ENCODE data around the gene ELMO3. TPM values are rescaled to one million over a fixed set of nuclear protein-coding genes. Genes with fewer than 3 reads are reported as not detected.
A peak's percentile ranks its signal among the peaks of the same experiment; 100 is the strongest.

ELMO3 gene
- total and polyA plus RNA-seq, 2 of the 13 experiments (the other 11 are each of a cell fraction or from before 2014, with no cell fraction given), result 2.6 to 4.0 TPM

DNA sequence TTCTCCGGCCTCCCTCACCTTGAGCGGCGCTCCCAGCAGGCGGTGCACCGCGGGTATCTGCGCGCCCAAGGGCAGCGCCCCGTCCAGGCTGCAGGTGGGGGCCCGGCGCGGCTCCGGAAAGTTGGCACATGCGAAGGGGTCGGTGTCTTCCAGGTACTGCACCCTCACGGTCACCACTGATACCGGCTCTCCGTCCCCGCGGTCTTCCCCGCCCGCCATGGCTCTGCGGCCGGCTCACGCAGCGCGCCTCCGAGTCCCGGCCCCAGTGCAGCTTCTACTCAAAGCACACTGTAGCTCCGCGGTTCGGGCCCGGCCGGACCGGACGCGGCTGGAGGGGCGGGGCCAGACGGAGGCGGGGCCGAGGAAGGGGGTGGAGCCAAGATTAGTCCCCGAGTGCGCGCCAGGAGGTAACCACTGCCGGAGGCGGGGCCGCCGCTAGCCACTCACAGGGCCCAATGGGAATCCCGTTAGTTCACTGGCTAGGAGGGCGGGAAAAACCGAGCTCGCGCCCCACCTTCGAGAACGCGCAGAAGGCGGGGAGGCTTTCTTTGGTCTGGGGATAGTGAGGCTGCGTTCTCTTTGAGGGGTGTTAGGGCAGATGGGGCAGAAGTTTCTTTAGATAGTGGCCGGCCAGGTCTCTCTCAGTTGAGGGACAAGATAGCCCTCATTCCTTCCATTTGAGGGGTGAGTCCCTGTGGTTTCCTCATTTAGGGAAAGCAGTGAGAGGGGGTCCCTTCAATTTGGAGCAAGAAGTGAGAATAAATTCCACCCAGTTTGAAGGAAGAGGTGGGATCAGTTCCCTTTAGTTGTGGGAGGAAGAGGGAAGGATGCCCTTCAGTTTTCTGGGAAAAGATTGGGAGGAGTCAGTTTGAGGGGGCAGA lies 48.5 kb downstream of the ELMO3 start, which contains the start of gene FHOD1 (continued):
- TF ChIP-seq EEA1 (CRISPR knock-in tag; IDR thresholded peaks at IDR 0.05; ENCODE audit: borderline replicate concordance), result no peak
- no peak; the same call in 1 of the 2 replicates for TF ChIP-seq ZNF33B (CRISPR knock-in tag; IDR thresholded peaks at IDR 0.05)
- peak; percentile 68 for TF ChIP-seq MYC (CRISPR knock-in tag; IDR thresholded peaks at IDR 0.05; ENCODE audit: borderline replicate concordance)
- peak; percentile 73 for TF ChIP-seq ZNF451 (CRISPR knock-in tag; IDR thresholded peaks at IDR 0.05)
- TF ChIP-seq, protein P1, sequence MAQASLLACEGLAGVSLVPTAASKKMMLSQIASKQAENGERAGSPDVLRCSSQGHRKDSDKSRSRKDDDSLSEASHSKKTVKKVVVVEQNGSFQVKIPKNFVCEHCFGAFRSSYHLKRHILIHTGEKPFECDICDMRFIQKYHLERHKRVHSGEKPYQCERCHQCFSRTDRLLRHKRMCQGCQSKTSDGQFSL (CRISPR knock-in tag; IDR thresholded peaks at IDR 0.05), result no peak
- TF ChIP-seq SMYD3 (CRISPR knock-in tag; IDR thresholded peaks at IDR 0.05), result 0 out of 2 replicates have a peak, but pooled peaks have one; percentile 50
- peak; percentile 17; the same call in 1 of the 2 replicates for TF ChIP-seq MAZ (IDR thresholded peaks at IDR 0.05; ENCODE audit: borderline replicate concordance, low read depth, low read length)
- TF ChIP-seq MAZ (CRISPR knock-in tag; IDR thresholded peaks at IDR 0.05; ENCODE audit: low read depth), result 0 out of 2 replicates have a peak, but pooled peaks have one; percentile 22
- 0 out of 2 replicates have a peak, but pooled peaks have one; percentile 74 for TF ChIP-seq TOE1 (CRISPR knock-in tag; IDR thresholded peaks at IDR 0.05)
- peak; percentile 51; the same call in 1 of the 2 replicates for TF ChIP-seq CBX5 (CRISPR knock-in tag; IDR thresholded peaks at IDR 0.05; ENCODE audit: borderline replicate concordance)
- peak; percentile 26; the same call in 1 of the 2 replicates for TF ChIP-seq ZNF446 (CRISPR knock-in tag; IDR thresholded peaks at IDR 0.05)
- 0 out of 2 replicates have a peak, but pooled peaks have one; percentile 10 for TF ChIP-seq ESRRA (CRISPR knock-in tag; IDR thresholded peaks at IDR 0.05; ENCODE audit: low read depth)
- TF ChIP-seq, protein P2, sequence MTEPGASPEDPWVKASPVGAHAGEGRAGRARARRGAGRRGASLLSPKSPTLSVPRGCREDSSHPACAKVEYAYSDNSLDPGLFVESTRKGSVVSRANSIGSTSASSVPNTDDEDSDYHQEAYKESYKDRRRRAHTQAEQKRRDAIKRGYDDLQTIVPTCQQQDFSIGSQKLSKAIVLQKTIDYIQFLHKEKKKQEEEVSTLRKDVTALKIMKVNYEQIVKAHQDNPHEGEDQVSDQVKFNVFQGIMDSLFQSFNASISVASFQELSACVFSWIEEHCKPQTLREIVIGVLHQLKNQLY (CRISPR knock-in tag; IDR thresholded peaks at IDR 0.05), result peak; percentile 52; the same call in 1 of the 2 replicates
- TF ChIP-seq ZNF772 (CRISPR knock-in tag; IDR thresholded peaks at IDR 0.05), result peak; percentile 75
- TF ChIP-seq, protein P3, sequence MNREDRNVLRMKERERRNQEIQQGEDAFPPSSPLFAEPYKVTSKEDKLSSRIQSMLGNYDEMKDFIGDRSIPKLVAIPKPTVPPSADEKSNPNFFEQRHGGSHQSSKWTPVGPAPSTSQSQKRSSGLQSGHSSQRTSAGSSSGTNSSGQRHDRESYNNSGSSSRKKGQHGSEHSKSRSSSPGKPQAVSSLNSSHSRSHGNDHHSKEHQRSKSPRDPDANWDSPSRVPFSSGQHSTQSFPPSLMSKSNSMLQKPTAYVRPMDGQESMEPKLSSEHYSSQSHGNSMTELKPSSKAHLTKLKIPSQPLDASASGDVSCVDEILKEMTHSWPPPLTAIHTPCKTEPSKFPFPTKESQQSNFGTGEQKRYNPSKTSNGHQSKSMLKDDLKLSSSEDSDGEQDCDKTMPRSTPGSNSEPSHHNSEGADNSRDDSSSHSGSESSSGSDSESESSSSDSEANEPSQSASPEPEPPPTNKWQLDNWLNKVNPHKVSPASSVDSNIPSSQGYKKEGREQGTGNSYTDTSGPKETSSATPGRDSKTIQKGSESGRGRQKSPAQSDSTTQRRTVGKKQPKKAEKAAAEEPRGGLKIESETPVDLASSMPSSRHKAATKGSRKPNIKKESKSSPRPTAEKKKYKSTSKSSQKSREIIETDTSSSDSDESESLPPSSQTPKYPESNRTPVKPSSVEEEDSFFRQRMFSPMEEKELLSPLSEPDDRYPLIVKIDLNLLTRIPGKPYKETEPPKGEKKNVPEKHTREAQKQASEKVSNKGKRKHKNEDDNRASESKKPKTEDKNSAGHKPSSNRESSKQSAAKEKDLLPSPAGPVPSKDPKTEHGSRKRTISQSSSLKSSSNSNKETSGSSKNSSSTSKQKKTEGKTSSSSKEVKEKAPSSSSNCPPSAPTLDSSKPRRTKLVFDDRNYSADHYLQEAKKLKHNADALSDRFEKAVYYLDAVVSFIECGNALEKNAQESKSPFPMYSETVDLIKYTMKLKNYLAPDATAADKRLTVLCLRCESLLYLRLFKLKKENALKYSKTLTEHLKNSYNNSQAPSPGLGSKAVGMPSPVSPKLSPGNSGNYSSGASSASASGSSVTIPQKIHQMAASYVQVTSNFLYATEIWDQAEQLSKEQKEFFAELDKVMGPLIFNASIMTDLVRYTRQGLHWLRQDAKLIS (CRISPR knock-in tag; IDR thresholded peaks at IDR 0.05), result peak; percentile 72; the same call in 1 of the 2 replicates
- no peak for TF ChIP-seq ZNF260 (CRISPR knock-in tag; IDR thresholded peaks at IDR 0.05; ENCODE audit: borderline replicate concordance, low read depth)
- TF ChIP-seq FOXK1 (CRISPR knock-in tag; IDR thresholded peaks at IDR 0.05; ENCODE audit: borderline replicate concordance, low read depth), result peak; percentile 46; the same call in 1 of the 2 replicates
- TF ChIP-seq, protein P4, sequence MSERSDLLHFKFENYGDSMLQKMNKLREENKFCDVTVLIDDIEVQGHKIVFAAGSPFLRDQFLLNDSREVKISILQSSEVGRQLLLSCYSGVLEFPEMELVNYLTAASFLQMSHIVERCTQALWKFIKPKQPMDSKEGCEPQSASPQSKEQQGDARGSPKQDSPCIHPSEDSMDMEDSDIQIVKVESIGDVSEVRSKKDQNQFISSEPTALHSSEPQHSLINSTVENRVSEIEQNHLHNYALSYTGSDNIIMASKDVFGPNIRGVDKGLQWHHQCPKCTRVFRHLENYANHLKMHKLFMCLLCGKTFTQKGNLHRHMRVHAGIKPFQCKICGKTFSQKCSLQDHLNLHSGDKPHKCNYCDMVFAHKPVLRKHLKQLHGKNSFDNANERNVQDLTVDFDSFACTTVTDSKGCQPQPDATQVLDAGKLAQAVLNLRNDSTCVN (CRISPR knock-in tag; IDR thresholded peaks at IDR 0.05; ENCODE audit: borderline replicate concordance), result no peak
- peak; percentile 67; the same call in 1 of the 2 replicates for TF ChIP-seq HES4 (CRISPR knock-in tag; IDR thresholded peaks at IDR 0.05; ENCODE audit: borderline replicate concordance)
- TF ChIP-seq, protein P5, sequence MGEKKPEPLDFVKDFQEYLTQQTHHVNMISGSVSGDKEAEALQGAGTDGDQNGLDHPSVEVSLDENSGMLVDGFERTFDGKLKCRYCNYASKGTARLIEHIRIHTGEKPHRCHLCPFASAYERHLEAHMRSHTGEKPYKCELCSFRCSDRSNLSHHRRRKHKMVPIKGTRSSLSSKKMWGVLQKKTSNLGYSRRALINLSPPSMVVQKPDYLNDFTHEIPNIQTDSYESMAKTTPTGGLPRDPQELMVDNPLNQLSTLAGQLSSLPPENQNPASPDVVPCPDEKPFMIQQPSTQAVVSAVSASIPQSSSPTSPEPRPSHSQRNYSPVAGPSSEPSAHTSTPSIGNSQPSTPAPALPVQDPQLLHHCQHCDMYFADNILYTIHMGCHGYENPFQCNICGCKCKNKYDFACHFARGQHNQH (CRISPR knock-in tag; IDR thresholded peaks at IDR 0.05), result peak; percentile 79
- TF ChIP-seq SMAD1 (CRISPR knock-in tag; IDR thresholded peaks at IDR 0.05; ENCODE audit: borderline replicate concordance, low read depth), result no peak; the same call in 1 of the 2 replicates

All from HepG2 (cell line).